Measurements from ENCODE around the gene PRKG1. TPM values are rescaled to one million over a fixed set of nuclear protein-coding genes. Genes with fewer than 3 reads are reported as not detected.

PRKG1 gene
- total RNA-seq, 1 experiment from 2014 or later: 10.4 TPM

- Mint-ChIP-seq H3K27me3 (ENCODE audit: low read depth) (no peaks in the 10 kb centered on the region), H3K36me3 (ENCODE audit: insufficient read depth in 1 of 3, low read depth in 3 of 3) (no peaks in the 10 kb centered on the region), H3K9me3 (no peaks in the 10 kb centered on the region), H3K4me1 (peaks cover 0 to 5% of the 10 kb centered on the region in 2 experiments; a peak in 2 of 4 replicates), H3K4me3 (no peak overlapping the region), H3K27ac (no peak overlapping the region)
- Histone ChIP-seq H3K4me2 (ENCODE audit: insufficient read depth, insufficient read length, low read length) (no peak overlapping the region), H3K4me1 (ENCODE audit: insufficient read depth, low read length) (no peaks in the 10 kb centered on the region), H4K5ac (ENCODE audit: insufficient read length, low read depth, low read length) (no peak overlapping the region), H3K27me3 (ENCODE audit: insufficient read depth, low read length) (no peaks in the 10 kb centered on the region), H4K8ac (replicated peaks; ENCODE audit: insufficient read length, low read depth, low read length) (no peak overlapping the region), H2BK15ac (ENCODE audit: low read depth, low read length) (no peak overlapping the region), H3K23me2 (ENCODE audit: insufficient read length, low read depth, low read length, poor library complexity, severe bottlenecking) (no peaks in the 10 kb centered on the region), H2AK5ac (ENCODE audit: insufficient read length, low read length) (no peak overlapping the region), H2BK20ac (ENCODE audit: low read depth, low read length, poor library complexity, severe bottlenecking) (no peak overlapping the region), H3K56ac (ENCODE audit: insufficient read length, low read depth, low read length) (no peak overlapping the region), H3K4ac (ENCODE audit: low read depth, low read length) (no peak overlapping the region), H3K9ac (ENCODE audit: extremely low read depth, insufficient read length, low read length) (no peak overlapping the region), H3K79me2 (ENCODE audit: insufficient read depth, low read length) (no peaks in the 10 kb centered on the region), H3T11ph (ENCODE audit: low read length) (no peak overlapping the region), H2BK5ac (ENCODE audit: insufficient read length, low read length) (no peak overlapping the region), H3K18ac (ENCODE audit: insufficient read length, low read depth, low read length) (no peak overlapping the region), H3K14ac (ENCODE audit: insufficient read depth, low read length) (no peak overlapping the region), H3K27ac (ENCODE audit: insufficient read length, low read depth, low read length) (no peak overlapping the region), H2BK120ac (ENCODE audit: low read depth, low read length, poor library complexity, severe bottlenecking) (no peak overlapping the region), H2BK12ac (ENCODE audit: insufficient read length, low read depth, low read length) (no peak overlapping the region), H3K79me1 (ENCODE audit: insufficient read depth, low read depth, low read length, poor library complexity, severe bottlenecking) (no peaks in the 10 kb centered on the region), H3K9me3 (ENCODE audit: control insufficient read depth, low read depth, low read length) (no peaks in the 10 kb centered on the region), H4K20me1 (ENCODE audit: control insufficient read depth, insufficient read depth, insufficient read length) (no peaks in the 10 kb centered on the region), H3K23ac (ENCODE audit: insufficient read length, low read depth, low read length) (no peak overlapping the region), H2AFZ (ENCODE audit: low read length) (no peak overlapping the region), H4K91ac (ENCODE audit: insufficient read length, low read depth, low read length) (no peak overlapping the region)
- no peak for DNase-seq
- no peak for TF ChIP-seq CTCF (conservative IDR thresholded peaks at IDR 0.05)
- WGBS (ENCODE audit: extremely low coverage, insufficient read length, low lambda C conversion rate): 100% methylated on average over 1 of the region's 3 CpGs
Measured at GRCh38 chr10:51643734-51644133, 569.4 kb downstream of the PRKG1 start.

All from H9 (cell line).